Measurements from ENCODE around the gene RND2. TPM values are rescaled to one million over a fixed set of nuclear protein-coding genes. Genes with fewer than 3 reads are reported as not detected.

Gene RND2
- total and polyA plus RNA-seq, 4 donors = 0.25 to 1.3 (median 0.43) TPM

- ATAC-seq (ENCODE audit: insufficient read depth, low FRiP score) (no peak), DNase-seq (no peak)
- no peaks in the 10 kb centered on the region for H3K9me3 ChIP-seq (ENCODE audit: control insufficient read depth in 4 of 4, insufficient read depth in 3 of 4, low read length in 3 of 4)
- no peaks in the 10 kb centered on the region for H3K27me3 ChIP-seq (ENCODE audit: control insufficient read depth in 3 of 3, insufficient read depth in 3 of 3, low read length in 2 of 3)
- no peak overlapping the region for H3K27ac ChIP-seq (ENCODE audit: low read depth in 1 of 2, low read length in 1 of 2)
- peaks cover 0 to 17% (median 2%) of the 10 kb centered on the region in 5 donors for H3K4me1 ChIP-seq (ENCODE audit: control insufficient read depth in 5 of 5, insufficient read depth in 5 of 5, low read length in 5 of 5)
- no peaks in the 10 kb centered on the region for H3K36me3 ChIP-seq (ENCODE audit: control insufficient read depth in 4 of 4, insufficient read depth in 4 of 4, low read length in 4 of 4)
- H3K9ac ChIP-seq (ENCODE audit: insufficient read depth in 1 of 2, low read length in 2 of 2) = no peak overlapping the region
- H3K4me3 ChIP-seq = no peak overlapping the region
- TF ChIP-seq CTCF (IDR thresholded peaks at IDR 0.05; ENCODE audit: control extremely low read depth, extremely low read depth) = no peak
- WGBS, 2 donors = 81% methylated on average over 3 of the region's 3 CpGs
These were observed 6.6 kb downstream of the RND2 start for GRCh38 chr17:43031666-43032065.

GRCh38 chr17:43033948-43034881, 9.2 kb downstream of the RND2 start:
- no peak overlapping the region for H3K27ac ChIP-seq (ENCODE audit: low read depth in 1 of 2, low read length in 1 of 2)
- no peak for TF ChIP-seq CTCF (IDR thresholded peaks at IDR 0.05; ENCODE audit: control extremely low read depth, extremely low read depth)
- peaks cover 0 to 17% (median 2%) of the 10 kb centered on the region in 5 donors for H3K4me1 ChIP-seq (ENCODE audit: control insufficient read depth in 5 of 5, insufficient read depth in 5 of 5, low read length in 5 of 5)
- ATAC-seq (ENCODE audit: insufficient read depth, low FRiP score) (no peak), DNase-seq (peak; percentile 43 to 71 (median 66))
- H3K36me3 ChIP-seq (ENCODE audit: control insufficient read depth in 4 of 4, insufficient read depth in 4 of 4, low read length in 4 of 4) = no peaks in the 10 kb centered on the region
- no peaks in the 10 kb centered on the region for H3K9me3 ChIP-seq (ENCODE audit: control insufficient read depth in 4 of 4, insufficient read depth in 3 of 4, low read length in 3 of 4)
- no peak overlapping the region for H3K4me3 ChIP-seq
- no peaks in the 10 kb centered on the region for H3K27me3 ChIP-seq (ENCODE audit: control insufficient read depth in 3 of 3, insufficient read depth in 3 of 3, low read length in 2 of 3)
- no peak overlapping the region for H3K9ac ChIP-seq (ENCODE audit: insufficient read depth in 1 of 2, low read length in 2 of 2)
- WGBS, 2 donors = 60 to 68% methylated on average over 12 of the region's 12 CpGs

GRCh38 chr17:43034894-43035293, 9.9 kb downstream of the RND2 start:
- Histone ChIP-seq H3K4me1 (ENCODE audit: control insufficient read depth in 5 of 5, insufficient read depth in 5 of 5, low read length in 5 of 5) (peaks cover 0 to 17% (median 0%) of the 10 kb centered on the region in 5 donors), H3K27ac (ENCODE audit: low read depth in 1 of 2, low read length in 1 of 2) (no peak overlapping the region), H3K36me3 (ENCODE audit: control insufficient read depth in 4 of 4, insufficient read depth in 4 of 4, low read length in 4 of 4) (no peaks in the 10 kb centered on the region), H3K9me3 (ENCODE audit: control insufficient read depth in 4 of 4, insufficient read depth in 3 of 4, low read length in 3 of 4) (no peaks in the 10 kb centered on the region), H3K9ac (ENCODE audit: insufficient read depth in 1 of 2, low read length in 2 of 2) (no peak overlapping the region), H3K27me3 (ENCODE audit: control insufficient read depth in 3 of 3, insufficient read depth in 3 of 3, low read length in 2 of 3) (no peaks in the 10 kb centered on the region), H3K4me3 (no peak overlapping the region)
- no peak for DNase-seq
- WGBS, 2 donors = 92 to 94% methylated on average over 3 of the region's 3 CpGs
- ATAC-seq (ENCODE audit: insufficient read depth, low FRiP score) = no peak
- no peak for TF ChIP-seq CTCF (IDR thresholded peaks at IDR 0.05; ENCODE audit: control extremely low read depth, extremely low read depth)

Measured in lung (tissue), 12 donors.